Cardiac septum (tissue), 1 donor: Measurements from ENCODE around the gene ASS1. TPM values are rescaled to one million over a fixed set of nuclear protein-coding genes. Genes with fewer than 3 reads are reported as not detected.
"Not testable (repeated sequence)": the region's sequence is repeated elsewhere in the genome, so short reads cannot be mapped to it uniquely, and the experiment has no call there.

Source experiments
- DNase-seq: peaks from one replicate; pipeline ENCODE4 v3.0.0-alpha.2; 2020; ENCODE audit warnings: low spot score
- intact Hi-C: fragments of 100-400 bp; cut with DNase I; formaldehyde crosslinking; loops from one replicate; pipeline ENCODE4 v1.14.0; 2022
- long read RNA-seq: library from polyadenylated mRNA; unstranded; transcript quantifications from one replicate; pipeline ENCODE4 v2.0.0, GENCODE V29; 2021
- total RNA-seq: library from RNA; stranded (reverse); fragmentation: NEBNext Ultra II Directional; extraction: Animal tissue kit (Norgen Biotek cat#: 25700); gene quantifications from one replicate; pipeline ENCODE4 v1.2.1, GENCODE V29; 2021
- donor health status: DM: no; HTN: no; CAD: no.

Gene ASS1
- total RNA-seq = 53.7 TPM
- long read RNA-seq, transcript ASS1-201 (15 exons, 1,564 nt) = major isoform, 59 of 82 reads
- long read RNA-seq, partial matches to known transcripts = 13 of 82 reads
- long read RNA-seq, other reads (novel, unspliced or antisense) = 7 of 82 reads

- DNase-seq = peak; percentile 86
- intact Hi-C loops = loop anchor here (2.0 kb wide), 1 partner anchor 18 kb away; no protein-coding TSS in a partner anchor
Measured at GRCh38 chr9:130444565-130445221, at the start of gene ASS1. Gene ASS1, plus strand, starts transcription at chr9:130444961. Its CDS starts 7,268 bp downstream, at chr9:130452229.

GRCh38 chr9:130395810-130396435 is 48.8 kb upstream of the ASS1 start:
- intact Hi-C loops = no loop called here
- DNase-seq = no peak

- DNase-seq = no peak
- intact Hi-C loops = no loop called here
Measured at GRCh38 chr9:130396581-130396980, 48.2 kb upstream of the ASS1 start.

- no peak for DNase-seq
- intact Hi-C loops = no loop called here
Measured at GRCh38 chr9:130398487-130399240, 46.1 kb upstream of the ASS1 start.

GRCh38 chr9:130399768-130400167 is 45.0 kb upstream of the ASS1 start:
- no peak for DNase-seq
- intact Hi-C loops = no loop called here

GRCh38 chr9:130400870-130401269 is 43.9 kb upstream of the ASS1 start:
- intact Hi-C loops = no loop called here
- DNase-seq = no peak

GRCh38 chr9:130401742-130402141 is 43.0 kb upstream of the ASS1 start:
- intact Hi-C loops, DNase-seq: not testable (repeated sequence)

GRCh38 chr9:130402243-130402642 is 42.5 kb upstream of the ASS1 start:
- DNase-seq = no peak
- intact Hi-C loops = no loop called here

- no peak for DNase-seq
- intact Hi-C loops = no loop called here
Measured at GRCh38 chr9:130402645-130403440, 41.9 kb upstream of the ASS1 start.

GRCh38 chr9:130405657-130406257 is 39.0 kb upstream of the ASS1 start:
- DNase-seq = no peak
- intact Hi-C loops = no loop called here

GRCh38 chr9:130406278-130406895 is 38.4 kb upstream of the ASS1 start:
- intact Hi-C loops = no loop called here
- no peak for DNase-seq

- intact Hi-C loops = no loop called here
- DNase-seq = no peak
Measured at GRCh38 chr9:130407916-130408663, 36.7 kb upstream of the ASS1 start.

- no peak for DNase-seq
- intact Hi-C loops = no loop called here
Measured at GRCh38 chr9:130408669-130409068, 36.1 kb upstream of the ASS1 start.

- no peak for DNase-seq
- intact Hi-C loops = no loop called here
Measured at GRCh38 chr9:130409246-130409645, 35.5 kb upstream of the ASS1 start.

GRCh38 chr9:130410443-130410842 is 34.3 kb upstream of the ASS1 start:
- no peak for DNase-seq
- intact Hi-C loops = no loop called here

- DNase-seq = no peak
- intact Hi-C loops = no loop called here
Measured at GRCh38 chr9:130411566-130411915, 33.2 kb upstream of the ASS1 start.

GRCh38 chr9:130414081-130414731 is 30.6 kb upstream of the ASS1 start:
- intact Hi-C loops = no loop called here
- DNase-seq = no peak
